ENCODE data around the gene LY86.

LY86 gene

DNA sequence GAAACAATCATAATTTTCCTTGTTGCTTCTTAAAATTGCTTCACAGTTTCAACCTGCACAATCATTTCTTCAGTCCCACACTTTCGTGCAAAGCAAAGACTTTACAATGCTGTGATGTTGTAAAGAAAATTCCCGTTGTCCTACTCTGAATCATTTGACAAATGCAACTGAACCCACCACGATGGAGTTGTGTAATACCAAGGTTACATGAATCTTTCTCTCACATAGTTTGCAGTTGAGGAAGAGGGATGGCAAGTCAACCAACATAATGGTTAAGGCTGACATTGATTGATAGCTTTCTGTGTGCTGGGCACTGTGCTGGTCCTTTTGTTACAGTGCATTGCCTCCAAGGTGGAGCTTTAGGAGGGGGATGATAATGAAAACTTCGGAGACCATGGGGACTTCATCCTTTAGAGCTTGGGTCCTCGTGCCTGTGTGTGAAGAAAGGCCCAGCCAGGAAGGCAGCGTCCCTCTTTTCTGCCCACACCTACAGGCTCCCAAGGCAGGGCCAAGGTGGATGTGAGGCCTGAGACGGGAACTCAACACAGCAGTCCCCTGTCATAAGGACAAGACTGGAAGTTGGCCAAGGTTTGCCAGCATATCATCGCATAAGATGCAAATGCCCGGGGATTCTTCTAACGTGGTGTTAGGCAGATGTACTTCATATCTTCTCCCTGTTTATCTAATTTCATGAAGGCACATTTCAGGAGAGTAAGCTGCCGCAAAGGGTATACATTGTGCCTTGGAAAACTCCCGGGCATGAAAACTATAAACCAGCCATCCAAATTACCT, 96.9 kb downstream of the LY86 start:
- DNase-seq, result no peak

DNA sequence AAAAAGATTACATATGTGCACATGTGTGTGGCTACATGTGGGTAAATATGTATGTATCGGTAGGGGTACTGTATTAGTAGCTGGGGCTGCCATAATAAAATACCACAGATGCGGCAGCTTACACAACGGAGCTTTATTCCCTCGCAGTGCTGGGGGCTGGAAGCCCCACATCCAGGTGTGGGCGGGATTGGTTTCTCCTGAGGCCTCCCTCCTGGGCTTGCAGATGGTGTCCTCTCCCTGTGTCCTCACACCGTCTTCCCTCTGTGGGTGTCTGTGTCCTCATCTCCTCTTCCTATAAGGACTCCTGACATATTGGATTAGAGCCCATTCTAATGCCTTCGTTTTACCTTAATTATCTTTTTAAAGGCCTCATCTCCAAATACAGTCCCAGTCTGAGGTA, 97.7 kb downstream of the LY86 start:
- DNase-seq, result no peak

DNA sequence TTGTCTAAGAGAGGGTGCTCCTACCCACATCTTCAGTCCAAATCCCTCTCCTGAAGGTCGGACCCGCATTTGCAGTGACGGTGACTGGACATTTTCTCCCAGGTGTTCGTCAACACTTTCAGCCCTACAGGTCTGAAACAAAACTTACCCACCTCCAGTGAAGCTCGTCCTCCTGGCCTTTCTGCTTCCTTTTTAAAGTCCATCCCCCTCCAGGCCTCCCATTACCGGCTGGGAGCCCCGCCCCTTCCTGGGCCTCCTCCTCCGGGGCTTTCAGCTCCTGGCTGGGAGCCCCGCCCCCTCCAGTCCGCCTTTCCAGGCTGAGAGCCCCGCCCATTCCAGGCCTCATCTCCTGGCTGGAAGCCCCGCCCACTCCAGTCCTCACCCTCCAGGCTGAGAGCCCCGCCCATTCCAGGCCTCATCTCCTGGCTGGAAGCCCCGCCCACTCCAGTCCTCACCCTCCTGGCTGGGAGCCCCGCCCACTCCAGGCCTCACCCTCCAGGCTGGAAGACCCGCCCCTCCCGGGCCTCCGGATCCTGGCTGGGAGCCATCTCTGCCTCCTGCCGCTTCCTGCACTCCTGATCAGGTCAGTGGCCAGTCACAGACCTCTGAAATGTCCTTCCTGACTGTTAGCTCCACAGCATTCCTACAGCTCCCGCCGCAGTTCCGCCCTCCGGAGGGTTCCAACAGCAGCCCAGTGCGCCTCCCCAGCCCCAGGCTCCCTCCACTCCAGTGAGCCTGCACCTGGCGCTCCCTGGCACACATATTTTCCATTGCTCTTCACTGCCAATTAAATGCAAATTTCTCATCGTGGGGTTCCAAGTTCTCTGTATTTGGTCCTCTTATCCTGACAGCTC, 98.5 kb downstream of the LY86 start:
- peak in 1 of 4 experiments; percentile 51 for DNase-seq

DNA sequence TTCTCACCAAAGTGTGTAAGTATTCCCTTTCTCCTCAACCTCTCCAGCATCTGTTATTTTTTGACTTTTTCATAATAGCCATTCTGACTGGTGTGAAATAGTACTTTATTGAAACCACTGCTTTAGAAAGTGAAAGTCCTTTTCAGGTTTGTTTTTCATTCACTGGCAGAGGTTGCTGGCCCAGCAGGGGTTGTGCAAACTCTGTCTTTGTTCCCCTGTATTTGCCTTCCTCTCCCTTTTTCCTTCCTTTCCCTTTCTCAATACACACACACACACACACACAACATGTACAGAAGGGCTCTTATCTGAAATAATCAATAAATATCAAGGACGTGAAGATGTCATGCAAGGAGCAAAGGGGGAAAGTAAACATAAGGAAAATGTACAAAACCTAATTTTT, 99.8 kb downstream of the LY86 start:
- DNase-seq, result no peak

DNA sequence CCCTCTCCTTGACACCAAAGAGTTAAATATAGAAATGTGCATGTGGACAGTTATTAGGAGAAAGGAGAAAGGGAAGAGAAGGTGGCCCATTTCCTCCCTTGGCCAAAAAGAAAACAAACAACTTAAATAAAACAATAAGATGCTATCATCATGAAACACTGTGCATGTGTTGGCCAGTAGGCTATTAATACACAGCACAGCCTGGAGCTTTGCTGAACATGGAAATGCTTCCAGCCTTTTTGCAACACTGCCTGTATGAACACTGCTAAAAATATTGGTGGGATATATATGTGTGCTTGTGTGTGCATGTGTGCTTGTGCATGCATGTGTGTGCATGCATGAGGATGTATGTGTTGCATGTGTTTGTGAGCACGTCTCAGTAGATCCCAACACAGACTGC, 100.4 kb downstream of the LY86 start:
- no peak for DNase-seq

DNA sequence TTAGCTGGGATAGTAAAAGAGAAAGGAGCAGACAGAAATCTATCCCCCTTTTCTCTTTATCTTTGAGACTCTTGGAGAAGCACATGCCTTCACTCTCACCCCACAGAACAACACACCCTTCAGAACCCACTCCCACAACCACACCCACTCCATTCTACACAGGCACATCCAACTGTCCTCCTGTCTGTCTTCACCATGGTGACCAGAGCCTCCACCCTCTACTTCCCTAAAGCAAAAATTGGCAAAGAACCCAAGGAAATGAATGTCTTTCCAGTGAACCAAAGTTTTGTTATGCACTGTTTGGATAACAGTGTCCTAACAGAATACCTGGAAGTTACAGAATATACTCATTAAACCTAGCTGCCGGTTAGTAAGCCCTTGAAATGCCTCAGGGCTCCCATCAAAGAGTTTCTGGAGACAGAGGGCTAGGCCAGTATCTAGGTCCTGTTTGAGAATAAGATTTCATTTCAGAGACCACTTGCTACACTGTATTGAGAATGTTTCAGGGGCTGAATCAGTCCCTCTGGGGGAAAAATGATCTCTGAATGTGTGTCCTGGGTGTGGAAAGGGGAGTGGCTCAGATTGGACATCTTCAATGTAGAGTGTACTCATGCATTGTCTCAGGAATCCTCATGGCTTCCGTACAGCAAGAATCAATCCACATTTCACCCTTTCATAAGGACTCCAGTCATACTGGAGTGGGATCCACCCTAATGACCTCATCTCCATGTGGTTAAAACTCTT, 101.1 kb downstream of the LY86 start:
- no peak for DNase-seq

DNA sequence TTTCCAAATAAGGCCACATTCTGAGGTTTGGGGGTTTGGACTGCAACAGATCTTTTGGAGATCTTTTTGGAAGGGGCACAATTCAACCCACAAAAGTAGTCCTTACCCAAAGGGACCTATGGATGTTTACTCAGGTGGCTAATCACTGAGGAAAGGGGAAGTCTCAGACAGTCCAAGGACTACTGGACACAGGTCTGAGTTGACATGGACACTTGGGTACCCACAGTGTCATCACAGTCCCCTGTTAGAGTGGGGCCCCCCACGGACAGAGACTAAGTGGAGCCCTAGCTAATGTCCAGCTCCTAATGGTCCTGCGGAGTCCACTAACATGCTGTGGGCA, 101.6 kb downstream of the LY86 start:
- no peak for DNase-seq

DNA sequence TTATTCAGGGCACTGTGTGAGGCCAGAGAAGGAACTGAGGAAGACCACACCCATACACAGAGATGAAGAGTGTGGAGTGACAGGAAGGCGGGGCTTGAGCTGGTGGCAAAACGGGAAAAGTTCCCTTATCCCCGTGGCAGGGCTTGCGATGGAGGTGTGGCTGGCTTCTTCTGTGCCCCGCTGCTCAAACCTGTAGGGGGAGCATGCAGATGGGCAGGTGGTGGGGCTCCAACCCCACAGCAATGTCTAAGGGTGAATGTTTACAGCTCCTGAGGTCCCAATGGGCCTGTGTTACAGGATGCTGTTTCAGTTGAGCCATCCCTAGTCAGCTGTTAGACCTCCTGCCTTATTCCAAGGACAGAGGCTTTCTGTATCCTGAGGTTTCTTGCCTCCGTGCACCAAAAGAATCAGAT, 105.9 kb downstream of the LY86 start:
- DNase-seq, result no peak

DNA sequence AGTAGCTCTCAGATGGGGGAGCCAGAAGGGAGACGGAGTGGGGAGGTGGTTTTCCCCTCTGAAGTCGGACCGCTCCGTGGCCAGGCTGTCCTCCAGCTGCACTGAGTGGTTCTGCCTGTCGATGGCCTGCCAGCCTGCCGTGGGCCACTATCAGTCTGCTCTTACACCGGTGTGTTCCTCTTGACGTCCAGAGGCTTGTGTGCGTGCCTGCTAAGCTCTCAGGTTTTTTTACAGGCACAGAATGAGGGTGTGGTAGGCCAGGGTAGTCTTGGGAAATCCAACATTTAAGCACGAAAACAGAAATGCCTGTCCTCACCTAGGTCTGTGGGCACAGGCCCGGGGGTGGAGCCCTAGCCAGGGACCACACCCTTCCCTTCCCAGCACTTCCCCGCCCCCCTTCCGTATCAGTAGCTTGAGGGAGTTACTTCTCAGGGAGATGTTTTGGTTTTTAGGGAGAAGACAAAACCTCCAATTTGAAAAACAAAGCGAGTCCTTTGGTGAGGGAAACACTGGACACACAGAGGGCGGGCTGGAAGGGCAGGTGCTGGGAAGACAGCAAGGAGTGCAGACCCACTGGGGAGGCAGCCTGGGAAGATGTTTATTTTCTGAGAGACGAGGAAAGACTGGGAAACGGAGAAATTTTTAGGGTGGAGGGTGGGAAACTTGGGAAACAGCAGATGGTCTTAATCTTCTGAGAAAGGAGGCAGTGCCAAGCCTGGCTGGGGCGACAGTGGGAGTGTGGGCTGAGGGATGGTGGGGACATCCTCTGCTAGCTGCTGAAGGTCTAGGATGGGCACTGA, 106.5 kb downstream of the LY86 start:
- no peak for DNase-seq

DNA sequence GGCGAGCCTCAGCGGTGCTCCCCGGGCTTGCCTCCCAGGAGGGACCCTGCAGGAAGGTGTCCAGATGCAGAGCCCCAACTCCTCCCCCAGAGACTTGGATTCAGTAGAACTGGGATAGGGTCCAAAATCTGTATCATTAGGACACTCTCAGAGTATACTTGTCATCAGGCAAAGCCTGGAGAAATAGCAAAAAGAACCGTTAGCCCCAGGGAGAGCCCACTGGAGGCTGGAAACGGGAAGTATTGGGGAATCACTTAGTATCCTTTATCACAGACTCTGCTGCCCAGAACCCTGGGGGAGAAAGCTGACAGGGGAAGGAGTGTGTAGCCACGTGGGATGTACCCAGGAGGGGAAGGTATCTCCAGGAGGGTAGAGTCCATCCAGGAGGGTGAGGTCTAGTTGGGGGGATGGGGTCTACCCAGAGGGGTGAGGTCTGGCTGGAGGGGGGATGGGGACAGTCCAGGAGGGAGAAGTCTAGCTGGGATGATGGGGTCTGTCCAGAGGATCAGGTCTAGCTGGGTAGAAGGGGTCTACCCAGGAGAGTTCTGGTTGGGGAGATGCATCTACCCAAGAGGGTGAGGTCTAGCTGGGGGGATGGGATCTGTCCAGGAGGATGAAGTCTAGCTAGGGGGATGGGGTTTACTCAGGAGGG, 107.2 kb downstream of the LY86 start:
- no peak for DNase-seq

DNA sequence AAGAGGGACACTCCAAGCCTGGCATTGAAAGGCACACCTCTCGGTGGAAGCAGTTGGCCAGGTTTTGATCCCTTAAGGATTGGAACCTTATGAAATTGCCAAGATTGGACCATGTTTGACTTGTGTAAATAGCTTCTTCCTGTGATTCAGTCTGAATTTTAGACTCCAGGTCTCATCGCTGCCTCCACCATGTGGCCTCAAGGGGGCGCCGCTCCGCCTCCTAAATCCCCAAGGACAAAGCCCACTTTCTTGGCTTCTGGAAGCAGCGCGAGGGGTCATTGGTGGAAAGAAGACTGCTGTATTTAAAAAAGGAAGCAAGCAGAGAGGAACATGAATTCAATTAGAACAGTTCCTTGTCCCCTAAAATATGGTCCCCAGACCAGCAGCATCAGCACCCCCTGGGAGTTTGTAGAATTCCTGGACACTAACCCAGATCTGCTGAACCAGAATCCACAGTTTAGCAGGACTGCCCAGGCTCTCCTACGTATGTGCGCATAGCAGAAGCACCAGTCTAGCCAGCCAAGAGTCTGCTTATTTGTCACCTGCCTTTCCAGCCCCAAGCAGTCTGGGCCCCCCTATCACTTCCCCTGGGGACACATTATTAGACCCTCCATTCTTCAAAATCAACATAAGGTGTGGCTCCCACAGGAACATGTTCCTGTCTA, 108.5 kb downstream of the LY86 start:
- DNase-seq, result peak in 1 of 4 experiments; percentile 6

DNA sequence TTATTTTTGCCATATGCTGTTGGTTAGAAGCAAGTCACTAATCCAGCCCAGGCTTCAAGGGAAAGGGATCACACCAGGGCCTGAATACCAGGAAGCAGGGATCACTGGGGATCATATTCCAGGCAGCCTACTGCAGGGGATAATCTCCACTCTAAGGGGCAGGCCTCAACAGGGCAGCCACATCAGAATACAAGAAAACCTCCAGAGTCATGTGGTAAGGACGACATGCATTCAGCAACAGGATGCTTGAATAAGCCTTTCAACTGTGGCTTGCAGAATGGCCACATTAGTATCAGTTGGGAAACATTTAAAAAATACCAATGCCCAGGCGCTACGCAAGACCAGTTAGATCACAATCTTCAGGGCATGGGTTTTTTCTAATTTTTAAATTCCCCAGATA, 109.1 kb downstream of the LY86 start:
- DNase-seq, result no peak

DNA sequence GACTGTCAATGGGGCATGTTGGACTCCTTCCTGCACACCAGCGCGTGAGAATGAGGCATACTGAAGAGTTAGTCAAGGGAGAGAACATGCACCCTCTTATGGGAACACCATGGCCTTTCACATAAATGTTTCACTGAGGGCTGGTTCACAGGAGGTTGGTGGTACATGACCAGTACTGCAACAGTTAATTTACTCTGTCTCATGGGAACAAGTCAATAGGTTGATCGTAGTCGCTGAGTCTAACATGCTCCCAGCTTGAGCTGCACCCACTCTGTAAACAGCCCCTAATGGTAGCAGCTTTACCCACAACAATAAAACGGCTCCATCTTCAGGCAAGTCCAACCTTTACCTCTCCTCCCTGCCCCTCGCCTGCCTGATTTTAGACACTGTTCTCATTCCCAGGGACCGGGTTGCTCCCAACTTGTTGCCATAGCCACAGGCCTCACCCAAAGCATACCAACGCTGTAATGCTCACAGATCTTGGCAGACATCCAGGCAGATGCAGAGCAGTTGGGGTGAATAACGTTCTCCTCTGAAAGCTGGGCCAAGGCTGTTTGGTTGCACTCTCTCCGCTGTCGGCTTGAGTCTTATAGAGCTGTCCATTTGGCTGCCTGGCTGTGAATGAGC, 111.3 kb downstream of the LY86 start:
- DNase-seq, result no peak

DNA sequence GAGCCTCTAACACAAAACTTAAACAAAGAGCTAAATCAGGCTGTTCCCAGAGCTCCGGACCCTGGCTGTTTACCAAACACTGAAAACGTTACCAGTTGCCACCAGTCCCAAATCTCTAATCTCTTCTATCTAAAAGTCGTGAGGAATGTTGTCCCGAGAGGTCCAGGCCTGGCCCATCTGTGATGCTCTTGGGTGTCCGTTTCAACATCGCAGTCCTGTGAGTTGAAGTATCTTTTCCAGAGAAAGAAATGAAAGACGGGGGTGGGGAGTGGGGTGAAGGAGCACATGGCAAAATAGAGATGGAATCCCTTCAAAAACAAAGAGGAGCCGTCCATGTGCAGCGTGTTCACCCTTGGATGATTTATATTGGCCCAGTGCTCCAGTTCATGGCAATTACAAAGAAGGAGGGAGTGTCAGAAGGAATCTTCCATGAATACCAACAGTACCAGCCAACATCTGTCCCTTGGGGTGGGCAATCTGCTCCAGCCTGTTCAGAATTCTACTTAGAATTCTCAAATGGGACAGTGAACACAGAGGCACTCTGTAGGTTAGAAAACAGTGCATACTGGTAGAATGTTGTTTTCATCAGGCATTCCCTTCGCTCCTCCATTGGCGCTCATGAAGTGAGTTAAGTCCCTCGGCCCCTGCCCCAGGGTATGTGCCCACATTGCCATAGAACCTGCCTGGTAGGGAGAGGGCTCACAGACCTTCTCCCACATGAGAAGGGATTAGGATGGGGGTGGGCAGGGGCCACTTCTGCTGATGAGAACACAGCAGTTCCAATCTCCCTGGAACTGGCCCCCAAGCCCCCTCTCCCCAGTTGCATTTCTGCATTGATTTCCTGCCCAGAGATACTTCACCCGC, 112.1 kb downstream of the LY86 start:
- no peak for DNase-seq

DNA sequence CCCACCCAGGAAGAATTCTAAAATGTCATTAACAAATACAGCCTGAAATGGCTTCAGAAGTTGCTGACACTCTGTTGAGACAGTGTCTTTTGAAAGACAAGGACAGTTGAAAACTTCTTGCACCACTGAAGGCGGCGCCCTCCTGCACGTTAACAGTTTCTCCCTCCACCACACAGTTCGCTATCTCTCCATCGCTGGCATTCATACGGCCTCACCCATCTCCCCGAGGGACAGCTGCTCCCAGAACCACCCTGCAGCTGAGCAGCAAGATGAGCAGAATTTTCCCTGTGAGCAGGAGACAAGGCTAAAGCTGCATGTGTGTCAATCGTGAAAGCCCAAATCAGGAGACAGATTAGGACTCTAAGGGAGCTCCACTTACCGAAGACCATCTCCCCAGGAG, 113.3 kb downstream of the LY86 start:
- DNase-seq, result no peak

DNA sequence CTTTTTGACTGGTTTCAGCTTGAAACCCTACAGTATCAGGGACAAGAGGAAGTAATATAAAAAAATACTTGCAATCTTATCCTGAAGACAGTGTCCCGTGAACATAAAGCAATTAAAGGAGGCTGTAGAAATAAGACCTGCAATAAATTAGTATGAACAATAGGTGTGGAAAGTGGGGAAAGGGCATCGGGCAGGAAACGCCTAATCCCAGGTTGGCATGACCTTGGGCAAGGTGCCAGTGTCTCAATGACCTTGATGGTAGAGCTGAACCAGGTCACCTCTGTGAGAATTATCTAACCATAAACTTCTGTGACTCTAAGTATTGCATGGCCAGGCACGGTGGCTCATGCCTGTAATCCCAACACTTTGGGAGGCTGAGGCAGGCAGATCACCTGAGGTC, 115.2 kb downstream of the LY86 start:
- DNase-seq, result no peak

Data from activated naive CD4-positive, alpha-beta T cell (primary cell).